Measurements from ENCODE around the gene GNAO1. TPM values are rescaled to one million over a fixed set of nuclear protein-coding genes. Genes with fewer than 3 reads are reported as not detected.

GNAO1 gene
- total and polyA plus RNA-seq, 2 experiments from 2014 or later, result under 0.01 to 0.18 TPM

GRCh38 chr16:56315955-56316354 lies 124.7 kb downstream of the GNAO1 start:
- Histone ChIP-seq H3K36me3 (ENCODE audit: low read depth) (no peaks in the 10 kb centered on the region), H3K9me2 (ENCODE audit: insufficient read depth) (no peaks in the 10 kb centered on the region), H3K9ac (no peak overlapping the region), H3K4me1 (ENCODE audit: insufficient read depth) (no peaks in the 10 kb centered on the region), H3K4me2 (ENCODE audit: unreplicated experiment) (no peak overlapping the region), H4K20me1 (ENCODE audit: insufficient read depth) (no peaks in the 10 kb centered on the region), H2AFZ (no peak overlapping the region), H3K9me3 (ENCODE audit: low read depth) (no peaks in the 10 kb centered on the region), H3K27ac (no peak overlapping the region), H3F3A (ENCODE audit: insufficient read depth) (no peaks in the 10 kb centered on the region), H3K4me3 (no peak overlapping the region), H3K79me2 (ENCODE audit: insufficient read depth) (no peaks in the 10 kb centered on the region), H3K27me3 (replicated peaks; ENCODE audit: insufficient read depth) (peaks cover 4% of the 10 kb centered on the region)
- in situ Hi-C loops (cut with MboI), result no loop called here
- TF ChIP-seq EZH2phosphoT487 (IDR thresholded peaks at IDR 0.05; ENCODE audit: insufficient read depth, low read depth), result no peak
- DNase-seq, result no peak
- 85 to 88% methylated on average over 7 of the region's 7 CpGs for WGBS, 2 experiments (ENCODE audit: low coverage in 1 of 2, low lambda C conversion rate in 2 of 2, missing lambda C conversion rate in 2 of 2)

GRCh38 chr16:56316545-56316944 lies 125.3 kb downstream of the GNAO1 start:
- Histone ChIP-seq H3K27me3 (replicated peaks; ENCODE audit: insufficient read depth) (peaks cover 4% of the 10 kb centered on the region), H3K4me2 (ENCODE audit: unreplicated experiment) (no peak overlapping the region), H3F3A (ENCODE audit: insufficient read depth) (no peaks in the 10 kb centered on the region), H3K36me3 (ENCODE audit: low read depth) (no peaks in the 10 kb centered on the region), H3K79me2 (ENCODE audit: insufficient read depth) (no peaks in the 10 kb centered on the region), H3K9me2 (ENCODE audit: insufficient read depth) (no peaks in the 10 kb centered on the region), H3K27ac (no peak overlapping the region), H3K9me3 (ENCODE audit: low read depth) (no peaks in the 10 kb centered on the region), H3K4me1 (ENCODE audit: insufficient read depth) (no peaks in the 10 kb centered on the region), H4K20me1 (ENCODE audit: insufficient read depth) (no peaks in the 10 kb centered on the region), H3K4me3 (no peak overlapping the region), H3K9ac (no peak overlapping the region), H2AFZ (no peak overlapping the region)
- TF ChIP-seq EZH2 (IDR thresholded peaks at IDR 0.05; ENCODE audit: insufficient read depth, poor library complexity, severe bottlenecking) (no peak), EZH2phosphoT487 (IDR thresholded peaks at IDR 0.05; ENCODE audit: insufficient read depth, low read depth) (no peak)
- DNase-seq, result no peak
- in situ Hi-C loops (cut with MboI), result no loop called here
- 60 to 71% methylated on average over 7 of the region's 7 CpGs for WGBS, 2 experiments (ENCODE audit: low coverage in 1 of 2, low lambda C conversion rate in 2 of 2, missing lambda C conversion rate in 2 of 2)

- no peaks in the 10 kb centered on the region for H4K20me1 ChIP-seq (ENCODE audit: insufficient read depth)
- no peaks in the 10 kb centered on the region for H3K9me3 ChIP-seq (ENCODE audit: low read depth)
- no peaks in the 10 kb centered on the region for H3F3A ChIP-seq (ENCODE audit: insufficient read depth)
- H3K27ac ChIP-seq, result no peak overlapping the region
- peak overlapping the region; percentile 45 for H3K4me3 ChIP-seq
- TF ChIP-seq EZH2 (IDR thresholded peaks at IDR 0.05; ENCODE audit: insufficient read depth, poor library complexity, severe bottlenecking) (no peak), EZH2phosphoT487 (IDR thresholded peaks at IDR 0.05; ENCODE audit: insufficient read depth, low read depth) (no peak)
- H3K9me2 ChIP-seq (ENCODE audit: insufficient read depth), result no peaks in the 10 kb centered on the region
- in situ Hi-C loops (cut with MboI), result no loop called here
- H3K36me3 ChIP-seq (ENCODE audit: low read depth), result no peaks in the 10 kb centered on the region
- 26 to 27% methylated on average over 26 to 28 of the region's 28 CpGs for WGBS, 2 experiments (ENCODE audit: low coverage in 1 of 2, low lambda C conversion rate in 2 of 2, missing lambda C conversion rate in 2 of 2)
- peak overlapping the region; percentile 40; the same call in 1 of the 2 replicates for H3K9ac ChIP-seq
- peaks cover 4% of the 10 kb centered on the region for H3K27me3 ChIP-seq (replicated peaks; ENCODE audit: insufficient read depth)
- DNase-seq, result peak; percentile 79
- peak overlapping the region; percentile 95 for H2AFZ ChIP-seq
- H3K4me2 ChIP-seq (ENCODE audit: unreplicated experiment), result peak overlapping the region; percentile 58
- no peaks in the 10 kb centered on the region for H3K4me1 ChIP-seq (ENCODE audit: insufficient read depth)
- no peaks in the 10 kb centered on the region for H3K79me2 ChIP-seq (ENCODE audit: insufficient read depth)
Measured at GRCh38 chr16:56317998-56318826, 126.9 kb downstream of the GNAO1 start.

GRCh38 chr16:56318827-56319140 lies 127.5 kb downstream of the GNAO1 start:
- Histone ChIP-seq H3K9ac (no peak overlapping the region), H3K4me2 (ENCODE audit: unreplicated experiment) (no peak overlapping the region), H2AFZ (no peak overlapping the region), H3K79me2 (ENCODE audit: insufficient read depth) (no peaks in the 10 kb centered on the region), H3K9me3 (ENCODE audit: low read depth) (no peaks in the 10 kb centered on the region), H3K36me3 (ENCODE audit: low read depth) (no peaks in the 10 kb centered on the region), H4K20me1 (ENCODE audit: insufficient read depth) (no peaks in the 10 kb centered on the region), H3K4me3 (no peak overlapping the region), H3F3A (ENCODE audit: insufficient read depth) (no peaks in the 10 kb centered on the region), H3K27me3 (replicated peaks; ENCODE audit: insufficient read depth) (peaks cover 4% of the 10 kb centered on the region), H3K4me1 (ENCODE audit: insufficient read depth) (no peaks in the 10 kb centered on the region), H3K27ac (no peak overlapping the region), H3K9me2 (ENCODE audit: insufficient read depth) (no peaks in the 10 kb centered on the region)
- WGBS, 2 experiments (ENCODE audit: low coverage in 1 of 2, low lambda C conversion rate in 2 of 2, missing lambda C conversion rate in 2 of 2), result 8 to 15% methylated on average over 1 of the region's 1 CpG
- no peak for DNase-seq
- TF ChIP-seq EZH2phosphoT487 (IDR thresholded peaks at IDR 0.05; ENCODE audit: insufficient read depth, low read depth) (no peak), EZH2 (IDR thresholded peaks at IDR 0.05; ENCODE audit: insufficient read depth, poor library complexity, severe bottlenecking) (no peak)
- in situ Hi-C loops (cut with MboI), result no loop called here
